HEK293 (cell line): Measurements from ENCODE around the gene ATP6AP2.
A peak's percentile ranks its signal among the peaks of the same experiment; 100 is the strongest.

Experiments
- HIC1 ChIP-seq: fragments of 450-650 bp; formaldehyde crosslinking; IDR thresholded peaks from 2 replicates; pipeline ENCODE4 v1.5.1; 2016; ENCODE audit warnings: missing biosample characterization, missing genetic modification characterization
- SP2 ChIP-seq: fragments of 450-650 bp; formaldehyde crosslinking; IDR thresholded peaks from 2 replicates; pipeline ENCODE4 v1.5.1; 2016; ENCODE audit warnings: missing biosample characterization, missing genetic modification characterization
- TCF7L2 ChIP-seq: IDR thresholded peaks from 2 replicates; pipeline ENCODE4 v1.6.1; 2011; ENCODE audit warnings: low read depth, mild to moderate bottlenecking, inconsistent platforms, low read length, moderate library complexity, borderline replicate concordance
- ZBTB10 ChIP-seq: fragments of 450-650 bp; formaldehyde crosslinking; IDR thresholded peaks from 2 replicates; pipeline ENCODE4 v1.5.1; 2016; ENCODE audit warnings: missing biosample characterization, missing genetic modification characterization
- ZFP41 ChIP-seq: fragments of 450-650 bp; formaldehyde crosslinking; IDR thresholded peaks from 2 replicates; pipeline ENCODE4 v1.5.1; 2016; ENCODE audit warnings: missing biosample characterization, missing genetic modification characterization, borderline replicate concordance
- ZNF112 ChIP-seq: fragments of 450-650 bp; formaldehyde crosslinking; IDR thresholded peaks from 2 replicates; pipeline ENCODE4 v1.5.0; 2017; ENCODE audit warnings: missing biosample characterization, missing genetic modification characterization
- ZNF248 ChIP-seq: fragments of 450-650 bp; formaldehyde crosslinking; IDR thresholded peaks from 2 replicates; pipeline ENCODE4 v1.5.1; 2017; ENCODE audit warnings: missing biosample characterization, missing genetic modification characterization
- ZNF335 ChIP-seq: fragments of 450-650 bp; formaldehyde crosslinking; conservative IDR thresholded peaks from 2 replicates; pipeline ENCODE4 v1.5.1; 2016; ENCODE audit warnings: missing biosample characterization, missing genetic modification characterization
- ZNF473 ChIP-seq: fragments of 450-650 bp; formaldehyde crosslinking; IDR thresholded peaks from 2 replicates; pipeline ENCODE4 v1.5.1; 2017; ENCODE audit warnings: missing biosample characterization, missing genetic modification characterization
- ZNF518A ChIP-seq: fragments of 450-650 bp; formaldehyde crosslinking; conservative IDR thresholded peaks from 2 replicates; pipeline ENCODE4 v1.5.1; 2016; ENCODE audit warnings: low read depth, missing biosample characterization, missing genetic modification characterization
- ZNF596 ChIP-seq: fragments of 450-650 bp; IDR thresholded peaks from 2 replicates; pipeline ENCODE4 v1.5.0; 2018; ENCODE audit warnings: missing biosample characterization, mild to moderate bottlenecking, missing genetic modification characterization, moderate library complexity
- ZNF629 ChIP-seq: fragments of 450-650 bp; formaldehyde crosslinking; IDR thresholded peaks from 2 replicates; pipeline ENCODE4 v1.5.1; 2017; ENCODE audit warnings: missing biosample characterization, missing genetic modification characterization
- TF ChIP-seq, protein P1 (sequence below): fragments of 450-650 bp; formaldehyde crosslinking; IDR thresholded peaks from 2 replicates; pipeline ENCODE4 v1.5.1; 2017; ENCODE audit warnings: missing biosample characterization, missing genetic modification characterization
- TF ChIP-seq, protein P2 (sequence below): fragments of 450-650 bp; formaldehyde crosslinking; IDR thresholded peaks from 2 replicates; pipeline ENCODE4 v1.5.1; 2017; ENCODE audit warnings: missing biosample characterization, missing genetic modification characterization
- TF ChIP-seq, protein P3 (sequence below): fragments of 450-650 bp; formaldehyde crosslinking; IDR thresholded peaks from 2 replicates; pipeline ENCODE4 v1.5.1; 2016; ENCODE audit warnings: missing biosample characterization, missing genetic modification characterization

ATP6AP2 gene

GRCh38 chrX:40543661-40544328, 37.0 kb upstream of the ATP6AP2 start (continued):
- peak; percentile 24; the same call in 1 of the 2 replicates for TF ChIP-seq ZNF518A (tag by site-specific recombination)
- no peak for TF ChIP-seq SP2
- TF ChIP-seq, protein P1, sequence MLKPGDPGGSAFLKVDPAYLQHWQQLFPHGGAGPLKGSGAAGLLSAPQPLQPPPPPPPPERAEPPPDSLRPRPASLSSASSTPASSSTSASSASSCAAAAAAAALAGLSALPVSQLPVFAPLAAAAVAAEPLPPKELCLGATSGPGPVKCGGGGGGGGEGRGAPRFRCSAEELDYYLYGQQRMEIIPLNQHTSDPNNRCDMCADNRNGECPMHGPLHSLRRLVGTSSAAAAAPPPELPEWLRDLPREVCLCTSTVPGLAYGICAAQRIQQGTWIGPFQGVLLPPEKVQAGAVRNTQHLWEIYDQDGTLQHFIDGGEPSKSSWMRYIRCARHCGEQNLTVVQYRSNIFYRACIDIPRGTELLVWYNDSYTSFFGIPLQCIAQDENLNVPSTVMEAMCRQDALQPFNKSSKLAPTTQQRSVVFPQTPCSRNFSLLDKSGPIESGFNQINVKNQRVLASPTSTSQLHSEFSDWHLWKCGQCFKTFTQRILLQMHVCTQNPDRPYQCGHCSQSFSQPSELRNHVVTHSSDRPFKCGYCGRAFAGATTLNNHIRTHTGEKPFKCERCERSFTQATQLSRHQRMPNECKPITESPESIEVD (tag by site-specific recombination): peak; percentile 43; the same call in 1 of the 2 replicates
- TF ChIP-seq ZNF596 (tag by site-specific recombination): no peak
- peak; percentile 23; the same call in 1 of the 2 replicates for TF ChIP-seq ZNF335 (tag by site-specific recombination)
- TF ChIP-seq, protein P2, sequence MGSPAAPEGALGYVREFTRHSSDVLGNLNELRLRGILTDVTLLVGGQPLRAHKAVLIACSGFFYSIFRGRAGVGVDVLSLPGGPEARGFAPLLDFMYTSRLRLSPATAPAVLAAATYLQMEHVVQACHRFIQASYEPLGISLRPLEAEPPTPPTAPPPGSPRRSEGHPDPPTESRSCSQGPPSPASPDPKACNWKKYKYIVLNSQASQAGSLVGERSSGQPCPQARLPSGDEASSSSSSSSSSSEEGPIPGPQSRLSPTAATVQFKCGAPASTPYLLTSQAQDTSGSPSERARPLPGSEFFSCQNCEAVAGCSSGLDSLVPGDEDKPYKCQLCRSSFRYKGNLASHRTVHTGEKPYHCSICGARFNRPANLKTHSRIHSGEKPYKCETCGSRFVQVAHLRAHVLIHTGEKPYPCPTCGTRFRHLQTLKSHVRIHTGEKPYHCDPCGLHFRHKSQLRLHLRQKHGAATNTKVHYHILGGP (tag by site-specific recombination): no peak
- TF ChIP-seq, protein P3, sequence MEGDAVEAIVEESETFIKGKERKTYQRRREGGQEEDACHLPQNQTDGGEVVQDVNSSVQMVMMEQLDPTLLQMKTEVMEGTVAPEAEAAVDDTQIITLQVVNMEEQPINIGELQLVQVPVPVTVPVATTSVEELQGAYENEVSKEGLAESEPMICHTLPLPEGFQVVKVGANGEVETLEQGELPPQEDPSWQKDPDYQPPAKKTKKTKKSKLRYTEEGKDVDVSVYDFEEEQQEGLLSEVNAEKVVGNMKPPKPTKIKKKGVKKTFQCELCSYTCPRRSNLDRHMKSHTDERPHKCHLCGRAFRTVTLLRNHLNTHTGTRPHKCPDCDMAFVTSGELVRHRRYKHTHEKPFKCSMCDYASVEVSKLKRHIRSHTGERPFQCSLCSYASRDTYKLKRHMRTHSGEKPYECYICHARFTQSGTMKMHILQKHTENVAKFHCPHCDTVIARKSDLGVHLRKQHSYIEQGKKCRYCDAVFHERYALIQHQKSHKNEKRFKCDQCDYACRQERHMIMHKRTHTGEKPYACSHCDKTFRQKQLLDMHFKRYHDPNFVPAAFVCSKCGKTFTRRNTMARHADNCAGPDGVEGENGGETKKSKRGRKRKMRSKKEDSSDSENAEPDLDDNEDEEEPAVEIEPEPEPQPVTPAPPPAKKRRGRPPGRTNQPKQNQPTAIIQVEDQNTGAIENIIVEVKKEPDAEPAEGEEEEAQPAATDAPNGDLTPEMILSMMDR (tag by site-specific recombination): 0 out of 2 replicates have a peak, but pooled peaks have one; percentile 31
- no peak for TF ChIP-seq ZFP41 (tag by site-specific recombination)
- no peak for TF ChIP-seq ZBTB10 (tag by site-specific recombination)
- TF ChIP-seq ZNF473: no peak
- TF ChIP-seq TCF7L2: peak; percentile 56; the same call in 1 of the 2 replicates
- no peak for TF ChIP-seq ZNF629
- TF ChIP-seq ZNF112 (tag by site-specific recombination): no peak
- no peak for TF ChIP-seq HIC1 (tag by site-specific recombination)
- TF ChIP-seq ZNF248 (tag by site-specific recombination): no peak
